DND-41 (cell line): Measurements from ENCODE around the gene PAK5.
"Not testable (repeated sequence)": the region's sequence is repeated elsewhere in the genome, so short reads cannot be mapped to it uniquely, and the experiment has no call there.

Source experiments
- EZH2 ChIP-seq: IDR thresholded peaks from 3 replicates; pipeline ENCODE4 v1.6.1; 2012; ENCODE audit warnings: borderline replicate concordance, low read depth, mild to moderate bottlenecking, moderate library complexity, low read length, inconsistent platforms; ENCODE audit not compliant: severe bottlenecking
- TF ChIP-seq, protein P1 (sequence below): IDR thresholded peaks from 2 replicates; pipeline ENCODE4 v1.5.1; 2012; ENCODE audit warnings: borderline replicate concordance, low read length, moderate library complexity, mild to moderate bottlenecking; ENCODE audit not compliant: poor library complexity, severe bottlenecking; ENCODE audit errors: extremely low read depth

DNA sequence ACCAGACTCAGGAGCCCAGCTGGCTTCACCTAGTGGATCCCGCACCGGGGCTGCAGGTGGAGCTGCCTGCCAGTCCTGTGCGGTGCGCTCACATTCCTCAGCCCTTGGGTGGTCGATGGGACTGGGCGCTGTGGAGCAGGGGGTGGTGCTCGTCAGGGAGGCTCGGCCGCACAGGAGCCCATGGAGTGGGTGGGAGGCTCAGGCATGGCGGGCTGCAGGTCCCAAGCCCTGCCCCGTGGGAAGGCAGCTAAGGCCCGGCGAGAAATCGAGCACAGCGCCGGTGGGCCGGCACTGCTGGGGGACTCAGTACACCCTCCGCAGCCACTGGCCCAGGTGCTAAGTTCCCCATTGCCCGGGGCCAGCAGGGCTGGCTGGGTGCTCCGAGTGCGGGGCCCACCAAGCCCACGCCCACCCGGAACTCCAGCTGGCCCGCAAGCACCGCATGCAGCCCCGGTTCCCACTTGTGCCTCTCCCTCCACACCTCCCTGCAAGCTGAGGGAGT is 197.3 kb downstream of the PAK5 start:
- TF ChIP-seq EZH2, result not testable (repeated sequence)
- TF ChIP-seq, protein P1, sequence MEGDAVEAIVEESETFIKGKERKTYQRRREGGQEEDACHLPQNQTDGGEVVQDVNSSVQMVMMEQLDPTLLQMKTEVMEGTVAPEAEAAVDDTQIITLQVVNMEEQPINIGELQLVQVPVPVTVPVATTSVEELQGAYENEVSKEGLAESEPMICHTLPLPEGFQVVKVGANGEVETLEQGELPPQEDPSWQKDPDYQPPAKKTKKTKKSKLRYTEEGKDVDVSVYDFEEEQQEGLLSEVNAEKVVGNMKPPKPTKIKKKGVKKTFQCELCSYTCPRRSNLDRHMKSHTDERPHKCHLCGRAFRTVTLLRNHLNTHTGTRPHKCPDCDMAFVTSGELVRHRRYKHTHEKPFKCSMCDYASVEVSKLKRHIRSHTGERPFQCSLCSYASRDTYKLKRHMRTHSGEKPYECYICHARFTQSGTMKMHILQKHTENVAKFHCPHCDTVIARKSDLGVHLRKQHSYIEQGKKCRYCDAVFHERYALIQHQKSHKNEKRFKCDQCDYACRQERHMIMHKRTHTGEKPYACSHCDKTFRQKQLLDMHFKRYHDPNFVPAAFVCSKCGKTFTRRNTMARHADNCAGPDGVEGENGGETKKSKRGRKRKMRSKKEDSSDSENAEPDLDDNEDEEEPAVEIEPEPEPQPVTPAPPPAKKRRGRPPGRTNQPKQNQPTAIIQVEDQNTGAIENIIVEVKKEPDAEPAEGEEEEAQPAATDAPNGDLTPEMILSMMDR, result not testable (repeated sequence)
